Measurements from ENCODE around the gene RAB24.

DNA sequence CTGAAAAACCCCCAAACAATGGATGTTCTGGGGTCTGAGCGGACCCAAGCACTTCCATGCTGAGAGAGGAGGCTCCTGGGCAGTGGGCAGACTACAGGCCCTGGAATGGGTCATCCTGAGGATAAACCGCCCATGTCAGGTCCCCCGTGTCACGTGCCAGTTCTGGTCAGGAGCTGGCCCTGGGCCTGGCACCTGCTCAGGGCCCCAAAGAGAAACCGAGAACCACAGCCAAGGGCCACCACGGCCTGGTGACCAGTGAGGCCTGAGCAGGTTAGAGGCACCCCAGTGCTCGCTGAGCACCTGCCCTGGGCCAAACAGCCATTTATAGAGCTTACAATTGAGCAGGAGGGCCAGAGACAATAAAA, 32.2 kb upstream of the RAB24 start:
- TF ChIP-seq HDGF (IDR thresholded peaks at IDR 0.05; ENCODE audit: borderline replicate concordance) (no peak), SP1 (IDR thresholded peaks at IDR 0.05) (no peak), ELF4 (IDR thresholded peaks at IDR 0.05) (no peak), CTBP1 (IDR thresholded peaks at IDR 0.05; ENCODE audit: borderline replicate concordance) (no peak), LEF1 (IDR thresholded peaks at IDR 0.05; ENCODE audit: borderline replicate concordance) (no peak), FOXM1 (IDR thresholded peaks at IDR 0.05; ENCODE audit: borderline replicate concordance) (no peak), SUZ12 (IDR thresholded peaks at IDR 0.05) (no peak), FOXA1 (IDR thresholded peaks at IDR 0.05) (no peak), L3MBTL2 (conservative IDR thresholded peaks at IDR 0.05) (no peak), ZNF384 (IDR thresholded peaks at IDR 0.05) (no peak), FOXK2 (IDR thresholded peaks at IDR 0.05) (no peak), ARNT (IDR thresholded peaks at IDR 0.05) (no peak)

Data from HEK293T (cell line).